Renal cortex interstitium (tissue), 11 donors: ENCODE data around the gene DDIAS. TPM values are rescaled to one million over a fixed set of nuclear protein-coding genes. Genes with fewer than 3 reads are reported as not detected.
"Not testable (repeated sequence)": the region's sequence is repeated elsewhere in the genome, so short reads cannot be mapped to it uniquely, and the experiment has no call there.

ENCODE experiments used
- DNase-seq, 11 donors: peaks; one replicate each; pipeline ENCODE4 v3.0.0-alpha.2; 2013; ENCODE audit warnings: low read depth in 9 of 11, low spot score in 4 of 11; ENCODE audit errors: extremely low read depth in 1 of 11
- polyA plus RNA-seq, 3 donors: library from polyadenylated mRNA; unstranded; fragments of 120-200 nt; gene quantifications; one replicate each; pipeline ENCODE4 v1.2.1, GENCODE V29; 2013; ENCODE audit not compliant: insufficient read length in 3 of 3

DDIAS gene
- polyA plus RNA-seq, 3 donors: 5.2 to 9.3 (median 7.2) TPM

DNA sequence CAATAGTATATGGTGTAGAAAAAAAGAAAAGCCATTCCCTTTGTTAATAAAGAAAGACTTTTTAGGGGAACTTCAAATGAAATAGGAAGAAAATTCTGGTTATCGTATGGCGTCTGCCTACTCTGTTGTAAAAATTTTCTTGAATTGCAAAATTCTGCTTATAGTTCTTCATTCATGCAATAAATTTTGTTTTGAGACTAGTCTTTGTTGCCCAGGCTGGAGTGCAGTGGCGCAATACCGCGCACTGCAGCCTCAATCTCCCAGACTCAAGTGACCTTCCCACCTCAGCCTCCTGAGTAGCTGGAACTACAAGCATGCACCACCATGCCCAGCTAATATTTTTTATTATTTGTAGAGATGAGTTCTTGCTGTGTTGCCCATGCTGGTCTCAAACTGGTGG, 5.8 kb downstream of the DDIAS start:
- no peak for DNase-seq

GRCh38 chr11:82908311-82908710, 6.8 kb downstream of the DDIAS start:
- DNase-seq: no peak

- DNase-seq: no peak
Observed at GRCh38 chr11:82909015-82909640, 7.6 kb downstream of the DDIAS start.

GRCh38 chr11:82919786-82920185, 18.2 kb downstream of the DDIAS start:
- DNase-seq: not testable (repeated sequence)

DNA sequence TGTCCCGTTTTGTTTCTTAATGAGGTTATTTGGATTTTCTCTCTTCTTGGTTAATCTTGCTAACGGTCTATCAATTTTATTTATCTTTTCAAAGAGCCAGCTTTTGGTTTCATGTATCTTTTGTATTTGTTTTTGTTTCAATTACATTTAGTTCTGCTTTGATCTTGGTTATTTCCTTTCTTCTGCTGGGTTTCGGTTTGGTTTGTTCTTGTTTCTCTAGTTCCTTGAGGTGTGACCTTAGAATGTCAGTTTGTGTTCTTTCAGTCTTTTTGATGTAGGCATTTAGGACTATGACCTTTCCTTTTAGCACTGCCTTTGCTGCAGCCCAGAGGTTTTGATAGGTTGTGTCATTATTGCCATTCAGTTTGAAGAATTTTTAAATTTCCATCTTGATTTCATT, 18.7 kb downstream of the DDIAS start:
- DNase-seq: not testable (repeated sequence)

GRCh38 chr11:82922396-82923173, 21.0 kb downstream of the DDIAS start:
- DNase-seq: not testable (repeated sequence)

DNA sequence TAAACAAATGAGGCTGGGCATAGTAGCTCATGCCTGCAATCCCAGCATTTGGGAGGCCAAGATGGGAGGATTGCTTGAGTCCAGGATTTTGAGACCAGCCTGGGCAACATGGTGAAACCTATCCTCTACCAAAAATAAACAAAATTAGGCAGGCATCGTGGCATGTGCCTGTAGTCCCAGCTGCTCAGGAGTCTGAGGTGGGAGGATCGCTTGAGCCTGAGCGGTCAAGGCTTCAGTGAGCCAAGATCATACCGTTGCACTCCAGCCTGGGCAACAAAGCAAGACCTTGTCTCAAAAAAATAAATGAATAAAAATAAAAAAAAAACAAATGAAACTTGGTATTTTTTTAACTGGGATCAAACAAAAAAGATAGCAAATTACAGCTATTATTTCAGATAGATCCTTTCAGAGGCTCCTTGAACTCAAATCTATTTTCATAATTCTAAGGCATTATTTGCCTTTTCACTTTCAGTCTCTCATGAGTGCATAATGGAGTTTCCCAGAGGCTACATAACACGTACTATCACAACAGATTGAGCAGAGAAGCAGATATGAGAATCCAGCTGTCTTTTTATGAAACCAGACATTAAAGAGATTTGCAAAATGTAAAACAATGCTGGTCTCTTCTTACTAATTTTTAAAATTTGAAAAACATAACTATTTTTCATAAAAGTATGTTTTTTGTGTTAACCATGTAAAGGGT, 23.1 kb downstream of the DDIAS start:
- DNase-seq: no peak

DNA sequence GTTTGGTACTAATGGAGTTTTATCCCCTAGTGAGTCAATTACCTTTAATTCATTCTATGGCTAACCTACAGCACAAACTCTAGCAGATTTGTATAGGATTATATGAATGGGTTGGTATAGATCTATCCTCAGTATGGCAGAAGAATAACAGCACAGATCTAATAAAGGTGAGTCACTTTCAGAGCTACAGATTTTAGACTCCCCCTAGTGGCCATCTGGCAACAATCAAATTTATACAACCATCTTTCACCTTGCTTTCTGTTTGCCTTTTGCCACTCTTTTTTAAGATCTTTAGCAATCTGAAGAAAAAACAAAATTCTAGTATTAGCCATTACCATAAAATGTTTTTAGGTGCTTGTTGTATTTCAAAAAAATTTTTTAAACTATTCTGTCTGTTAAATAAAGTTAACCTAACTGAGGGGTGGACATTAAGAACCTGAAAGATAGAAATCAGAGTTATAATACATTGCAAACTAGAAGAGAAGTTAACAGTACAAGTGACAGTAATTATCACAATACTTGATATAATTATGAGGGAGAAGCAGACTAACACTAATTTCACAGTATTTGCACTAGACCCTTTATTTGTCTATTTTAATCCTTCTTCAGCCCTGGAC, 25.8 kb downstream of the DDIAS start:
- DNase-seq: peak in 8 of 11 donors; percentile 3 to 27 (median 17)

GRCh38 chr11:82929121-82929520, 27.6 kb downstream of the DDIAS start:
- DNase-seq: no peak

DNA sequence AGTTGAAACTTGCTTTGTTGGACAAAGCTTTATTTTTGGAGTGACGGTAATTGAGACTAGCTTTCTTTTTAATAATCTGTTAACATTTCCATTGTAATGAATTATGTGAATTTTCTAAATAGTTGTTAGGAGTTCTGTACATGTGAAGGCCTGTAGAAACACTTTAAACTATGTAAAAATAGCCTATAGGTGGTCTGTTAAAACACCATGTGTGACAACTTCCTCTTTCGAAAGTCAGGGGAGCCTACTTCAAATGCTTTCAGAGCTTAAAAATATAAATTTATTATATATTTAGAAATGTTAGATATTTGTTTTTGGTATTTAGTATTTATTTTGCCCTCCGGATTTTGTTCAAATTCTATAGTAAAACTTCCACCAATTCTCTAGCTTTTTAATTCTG, 28.7 kb downstream of the DDIAS start:
- no peak for DNase-seq

- no peak for DNase-seq
Observed at GRCh38 chr11:82930734-82931133, 29.2 kb downstream of the DDIAS start.

DNA sequence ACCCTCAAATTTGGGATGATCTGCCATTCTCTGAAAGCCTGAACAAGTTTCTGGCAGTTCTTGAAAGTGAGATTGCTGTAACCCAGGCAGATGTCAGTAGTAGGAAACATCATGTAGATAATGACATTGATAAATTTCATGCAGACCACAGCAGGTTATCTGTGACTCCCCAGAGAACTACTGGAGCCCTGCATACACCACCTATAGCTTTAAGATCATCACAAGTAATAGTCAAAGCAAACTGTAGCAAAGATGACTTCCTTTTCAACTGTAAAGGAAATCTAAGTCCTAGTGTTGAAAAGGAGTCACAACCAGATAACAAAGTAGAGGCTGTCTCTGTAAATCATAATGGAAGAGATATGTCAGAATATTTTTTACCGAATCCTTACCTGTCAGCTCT, 31.0 kb downstream of the DDIAS start:
- no peak for DNase-seq

DNA sequence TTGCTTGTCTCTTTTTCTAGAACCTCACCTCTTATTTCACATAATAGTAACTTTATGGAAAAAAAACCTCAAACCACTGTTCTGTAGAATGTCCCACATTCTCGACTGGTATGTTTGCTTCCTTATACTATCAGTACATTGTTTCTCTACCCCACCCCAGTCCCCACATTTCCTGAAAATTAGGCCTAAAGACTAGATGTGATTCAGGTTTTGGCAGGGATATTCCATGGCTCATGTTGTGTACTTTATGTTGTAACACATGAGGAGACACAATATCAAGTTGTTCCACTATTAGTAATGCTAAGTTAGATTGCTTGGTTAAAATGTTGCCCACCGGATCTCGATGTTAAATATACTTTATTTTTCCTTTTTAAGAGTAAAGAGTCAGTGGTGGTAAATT, 34.7 kb downstream of the DDIAS start:
- no peak for DNase-seq

DNA sequence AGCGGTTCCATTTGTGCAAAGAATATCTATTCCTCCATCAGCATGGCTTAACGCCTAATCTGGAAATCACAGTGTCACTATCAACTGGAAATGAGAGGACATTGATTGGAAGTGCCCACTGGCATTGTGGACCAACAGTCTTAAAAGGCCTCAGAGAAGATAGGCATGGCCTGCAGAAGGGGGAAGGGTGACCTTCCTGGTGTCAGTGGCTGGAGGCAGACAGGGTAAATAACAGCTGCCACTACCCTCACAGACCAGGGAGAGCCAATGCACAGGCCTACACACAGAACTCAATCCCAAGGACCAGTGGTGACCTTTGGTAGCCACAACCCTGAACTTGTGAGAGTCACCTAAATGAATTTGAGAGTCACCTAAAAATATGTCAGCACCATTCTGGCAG, 36.0 kb downstream of the DDIAS start:
- no peak for DNase-seq

GRCh38 chr11:82939456-82939855, 37.9 kb downstream of the DDIAS start:
- no peak for DNase-seq

DNA sequence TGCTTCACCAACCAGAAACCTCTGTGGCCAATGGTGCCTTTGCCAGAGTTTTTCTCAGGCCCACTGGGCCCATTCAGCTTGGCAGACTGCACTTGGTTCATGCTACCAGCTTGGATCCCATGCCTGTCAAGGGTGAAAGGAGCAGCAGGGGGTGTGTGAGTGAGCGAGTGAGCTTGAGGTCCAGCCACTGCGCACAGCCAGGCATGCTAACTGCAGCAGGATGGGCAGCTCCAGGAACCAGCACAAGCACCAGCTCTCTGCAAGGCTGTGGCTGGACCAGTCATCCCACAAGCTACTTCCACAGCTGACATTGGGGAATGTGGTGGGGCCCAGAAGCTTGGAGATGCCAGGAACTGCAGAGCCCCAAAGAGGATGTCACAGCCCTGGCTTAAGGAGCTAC, 40.8 kb downstream of the DDIAS start:
- DNase-seq: no peak

DNA sequence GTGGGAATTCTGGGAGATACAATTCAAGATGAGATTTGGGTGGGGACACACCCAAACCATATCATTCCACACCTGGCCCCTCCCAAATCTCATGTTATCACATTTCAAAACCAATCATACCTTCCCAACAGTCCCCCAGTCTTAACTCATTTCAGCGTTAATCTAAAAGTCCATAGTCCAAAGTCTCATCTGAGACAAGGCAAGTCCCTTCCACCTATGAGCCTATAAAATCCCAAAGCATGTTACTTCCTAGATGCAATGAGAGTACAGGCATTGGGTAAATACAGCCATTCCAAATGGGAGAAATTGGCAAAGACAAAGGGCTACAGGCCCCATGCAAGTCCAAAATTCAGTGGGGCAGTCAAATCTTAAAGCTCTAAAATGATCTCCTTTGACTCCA, 41.9 kb downstream of the DDIAS start:
- not testable (repeated sequence) for DNase-seq

DNA sequence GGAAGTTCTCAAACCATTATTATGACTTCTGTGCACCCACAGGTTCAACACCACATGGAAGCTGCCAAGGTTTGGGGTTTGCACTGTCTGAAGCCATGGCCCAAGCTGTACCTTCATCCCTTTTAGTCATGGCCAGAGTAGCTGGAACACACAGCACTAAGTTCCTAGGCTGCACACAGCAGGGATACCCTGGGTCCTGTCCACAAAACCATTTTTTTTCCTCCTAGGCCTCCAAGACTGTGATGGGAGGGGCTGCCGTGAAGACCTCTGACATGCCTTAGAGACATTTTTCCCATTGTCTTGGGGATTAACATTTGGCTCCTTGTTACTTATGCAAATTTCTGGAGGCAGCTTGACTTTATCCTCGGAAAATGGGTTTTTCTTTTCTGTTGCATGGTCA, 42.7 kb downstream of the DDIAS start:
- no peak for DNase-seq

DNA sequence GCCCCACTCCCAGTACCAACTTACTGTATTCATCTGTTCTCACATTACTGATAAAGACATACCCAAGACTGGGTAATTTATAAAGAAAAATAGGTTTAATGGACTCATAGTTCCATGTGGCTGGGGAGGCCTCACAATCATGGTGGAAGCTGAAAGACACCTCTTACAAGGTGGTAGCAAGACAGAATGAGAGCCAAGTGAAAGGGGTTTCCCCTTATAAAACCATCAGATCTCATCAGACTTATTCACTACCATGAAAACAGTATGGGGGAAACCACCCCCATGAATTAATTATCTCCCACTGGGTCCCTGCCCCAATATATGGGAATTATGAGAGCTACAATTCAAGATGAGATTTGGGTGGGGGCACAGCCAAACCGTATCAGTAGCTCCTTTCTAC, 43.5 kb downstream of the DDIAS start:
- DNase-seq: not testable (repeated sequence)

GRCh38 chr11:82945682-82946081, 44.1 kb downstream of the DDIAS start:
- no peak for DNase-seq
